Coronary artery (tissue), 2 donors: Measurements from ENCODE around the gene MS4A6A.

Source experiments
- DNase-seq: peaks from one replicate; pipeline ENCODE4 v3.0.0-alpha.2; 2017; ENCODE audit warnings: low spot score
- H3K27ac ChIP-seq, 2 donors: fragments of 200-600 bp; sonication (generic); one replicate each; pipeline ENCODE4 v1.5.1; 2016 to 2019
- H3K4me3 ChIP-seq: fragments of 200-600 bp; sonication (generic); 2 replicates; pipeline ENCODE4 v1.5.1; 2016; ENCODE audit warnings: mild to moderate bottlenecking, moderate library complexity
- TF ChIP-seq, protein P1 (sequence below): fragments of 200-600 bp; sonication (generic); IDR thresholded peaks from one replicate; pipeline ENCODE4 v1.5.1; 2019; ENCODE audit warnings: antibody characterized with exemption

Gene MS4A6A

DNA sequence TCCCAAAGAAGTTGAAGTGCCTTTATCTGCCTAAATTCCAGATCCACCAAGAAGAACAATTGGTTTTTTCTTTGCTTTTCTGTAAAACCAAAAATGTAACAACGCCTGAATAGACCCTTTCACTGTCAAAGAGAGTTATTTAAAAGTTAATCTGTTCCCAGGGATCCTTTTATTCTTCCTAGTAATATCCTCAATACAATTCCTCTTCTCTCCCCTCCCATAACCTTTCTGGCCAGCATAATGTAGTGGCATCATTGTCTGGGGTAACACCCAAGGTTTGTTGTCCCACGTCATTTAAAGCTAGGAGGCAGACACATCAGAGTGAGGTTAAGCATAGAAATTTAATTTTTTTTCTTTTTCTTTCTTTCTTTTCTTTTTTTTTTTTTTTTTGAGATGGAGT, 54.5 kb downstream of the MS4A6A start:
- H3K27ac ChIP-seq = no peak overlapping the region
- no peak for DNase-seq
- TF ChIP-seq, protein P1, sequence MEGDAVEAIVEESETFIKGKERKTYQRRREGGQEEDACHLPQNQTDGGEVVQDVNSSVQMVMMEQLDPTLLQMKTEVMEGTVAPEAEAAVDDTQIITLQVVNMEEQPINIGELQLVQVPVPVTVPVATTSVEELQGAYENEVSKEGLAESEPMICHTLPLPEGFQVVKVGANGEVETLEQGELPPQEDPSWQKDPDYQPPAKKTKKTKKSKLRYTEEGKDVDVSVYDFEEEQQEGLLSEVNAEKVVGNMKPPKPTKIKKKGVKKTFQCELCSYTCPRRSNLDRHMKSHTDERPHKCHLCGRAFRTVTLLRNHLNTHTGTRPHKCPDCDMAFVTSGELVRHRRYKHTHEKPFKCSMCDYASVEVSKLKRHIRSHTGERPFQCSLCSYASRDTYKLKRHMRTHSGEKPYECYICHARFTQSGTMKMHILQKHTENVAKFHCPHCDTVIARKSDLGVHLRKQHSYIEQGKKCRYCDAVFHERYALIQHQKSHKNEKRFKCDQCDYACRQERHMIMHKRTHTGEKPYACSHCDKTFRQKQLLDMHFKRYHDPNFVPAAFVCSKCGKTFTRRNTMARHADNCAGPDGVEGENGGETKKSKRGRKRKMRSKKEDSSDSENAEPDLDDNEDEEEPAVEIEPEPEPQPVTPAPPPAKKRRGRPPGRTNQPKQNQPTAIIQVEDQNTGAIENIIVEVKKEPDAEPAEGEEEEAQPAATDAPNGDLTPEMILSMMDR = no peak
- no peak overlapping the region for H3K4me3 ChIP-seq

DNA sequence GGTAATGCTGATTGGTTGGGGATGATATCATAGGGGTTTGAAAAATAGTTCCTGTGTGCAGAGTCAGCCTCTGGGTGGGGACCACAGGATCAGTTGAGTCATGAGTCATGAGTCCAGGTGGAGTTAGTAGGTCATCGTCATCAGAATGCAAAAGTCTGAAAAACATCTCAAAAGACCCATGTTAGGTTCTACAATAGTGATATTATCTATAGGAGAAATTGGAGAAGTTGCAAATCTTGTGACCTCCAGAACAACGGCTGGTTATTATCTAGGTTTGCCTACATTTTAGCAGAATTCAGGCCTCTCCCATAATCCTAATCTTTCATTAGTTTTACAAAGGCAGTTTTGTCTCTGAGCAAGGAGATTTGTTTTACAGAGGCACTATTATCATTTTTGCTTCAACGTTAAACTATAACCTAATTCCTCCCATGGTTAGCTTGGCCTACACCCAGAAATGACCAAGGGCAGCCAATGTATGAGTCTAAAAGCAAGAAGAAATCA, 55.5 kb downstream of the MS4A6A start:
- TF ChIP-seq, protein P1 = no peak
- DNase-seq = no peak
- H3K4me3 ChIP-seq = no peak overlapping the region
- no peak overlapping the region for H3K27ac ChIP-seq

DNA sequence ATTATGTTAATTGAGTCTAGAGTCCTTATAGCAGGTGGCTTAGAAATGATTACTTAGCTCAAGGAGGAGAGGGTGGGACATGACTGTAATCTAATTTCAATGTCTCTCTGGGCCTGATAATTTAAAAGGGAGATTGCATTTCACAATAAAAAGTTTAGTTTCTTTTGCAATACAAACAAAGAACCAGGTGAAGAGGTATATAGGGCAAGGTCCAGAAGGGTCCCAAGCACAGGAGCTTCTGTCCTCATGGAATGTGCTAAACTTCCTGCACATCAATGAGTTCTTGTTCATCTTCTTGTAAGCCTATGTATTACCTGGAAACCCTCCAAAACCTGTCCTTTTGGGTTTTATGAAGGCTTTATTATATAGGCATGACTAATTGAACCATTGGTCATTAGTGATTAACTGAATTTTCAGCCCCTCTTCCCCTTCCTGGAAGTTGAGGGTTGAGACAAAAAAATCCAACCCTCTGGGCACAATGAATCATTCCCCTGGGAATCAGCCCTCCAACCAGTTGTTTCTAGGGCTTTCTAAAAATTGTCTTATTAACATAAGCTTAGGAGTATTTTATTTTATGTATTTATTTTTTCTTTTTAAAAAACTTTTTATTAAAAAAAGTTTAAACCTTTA, 56.8 kb downstream of the MS4A6A start:
- TF ChIP-seq, protein P1 = no peak
- DNase-seq = no peak
- Histone ChIP-seq H3K4me3 (no peak overlapping the region), H3K27ac (no peak overlapping the region)

DNA sequence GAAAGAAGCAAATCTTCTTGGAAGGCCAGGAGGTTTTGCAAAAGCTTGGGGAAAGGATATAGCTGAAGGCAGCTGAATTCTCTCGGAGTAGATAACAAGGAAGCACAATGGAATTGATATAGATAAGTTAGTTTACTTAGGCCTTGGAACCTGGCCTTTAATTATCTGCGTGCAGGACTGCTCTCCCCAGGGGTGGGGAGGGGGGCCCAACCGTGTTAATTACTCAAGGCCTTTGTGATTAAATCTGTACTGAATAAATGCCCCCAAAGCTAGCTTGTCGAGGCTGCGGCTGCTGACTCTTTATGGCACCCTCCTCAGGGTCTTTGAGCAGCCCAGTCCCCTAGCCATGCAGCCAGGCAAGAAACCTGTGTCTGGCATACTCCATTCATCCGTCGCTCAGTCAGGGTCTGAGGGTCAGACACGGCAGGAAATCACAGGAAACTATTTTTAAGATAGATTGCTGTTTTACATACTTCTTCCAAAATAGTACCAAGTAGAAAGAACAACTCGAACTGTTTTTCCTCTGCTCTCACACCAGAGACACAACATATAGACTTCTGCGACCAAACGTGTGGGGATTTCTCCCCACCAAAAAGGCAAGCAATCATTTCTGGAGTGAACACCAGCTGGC, 58.0 kb downstream of the MS4A6A start:
- no peak for DNase-seq
- Histone ChIP-seq H3K27ac (no peak overlapping the region), H3K4me3 (no peak overlapping the region)
- TF ChIP-seq, protein P1 = no peak
